Caco-2 (cell line): ENCODE results near the gene BCAS3. TPM values are rescaled to one million over a fixed set of nuclear protein-coding genes. Genes with fewer than 3 reads are reported as not detected.

ENCODE experiments used
- BruUV-seq: library from RNA; stranded (reverse); fragments of 400-500 nt; replicated peaks from 2 replicates; lab custom pipeline; 2021; lab: Mats Ljungman, UMichigan
- CTCF ChIA-PET: fragments of 300-600 bp; sonication (Branson Sonifier 250); formaldehyde crosslinking; loops from one replicate; lab custom pipeline; 2022; ENCODE audit warnings: antibody characterized with exemption; lab: Charles Lee
- POLR2A ChIA-PET: fragments of 300-600 bp; sonication (Branson Sonifier 250); formaldehyde crosslinking; loops from one replicate; lab custom pipeline; 2022; ENCODE audit warnings: antibody characterized with exemption; lab: Charles Lee
- DNase-seq, 2 experiments: peaks; one replicate each; pipeline versions ENCODE4 v3.0.0 to v3.0.0-alpha.2; 2020 to 2022
- H3K27me3 ChIP-seq: replicated peaks from 2 replicates; pipeline ENCODE4 v1.6.0; 2011; ENCODE audit warnings: low read length; ENCODE audit not compliant: control insufficient read depth, insufficient read depth
- H3K36me3 ChIP-seq: 2 replicates; pipeline ENCODE4 v1.5.1; 2011; ENCODE audit warnings: low read length; ENCODE audit not compliant: control insufficient read depth, insufficient read depth
- H3K4me1 ChIP-seq: fragments of 250-450 bp; sonication (Bioruptor Pico); 2 replicates; pipeline ENCODE4 v1.5.1; 2020; ENCODE audit warnings: mild to moderate bottlenecking
- H3K4me3 ChIP-seq: 2 replicates; pipeline ENCODE4 v1.5.1; 2011; ENCODE audit warnings: low read depth, mild to moderate bottlenecking, control low read depth, low read length
- H3K9me3 ChIP-seq: fragments of 250-450 bp; sonication (Bioruptor Pico); 2 replicates; pipeline ENCODE4 v1.5.1; 2020; ENCODE audit warnings: mild to moderate bottlenecking, moderate library complexity
- H3K27ac Mint-ChIP-seq: one replicate; pipeline ENCODE4 v1.8.0; 2022; ENCODE audit warnings: mixed read lengths; ENCODE audit not compliant: unreplicated experiment
- H3K27me3 Mint-ChIP-seq: one replicate; pipeline ENCODE4 v1.8.0; 2022; ENCODE audit warnings: mixed read lengths; ENCODE audit not compliant: insufficient read depth, unreplicated experiment
- H3K36me3 Mint-ChIP-seq: one replicate; pipeline ENCODE4 v1.8.0; 2022; ENCODE audit warnings: mild to moderate bottlenecking, mixed read lengths; ENCODE audit not compliant: insufficient read depth, unreplicated experiment
- H3K4me1 Mint-ChIP-seq: one replicate; pipeline ENCODE4 v1.8.0; 2022; ENCODE audit warnings: low read depth, mixed read lengths; ENCODE audit not compliant: unreplicated experiment
- H3K4me3 Mint-ChIP-seq: one replicate; pipeline ENCODE4 v1.8.0; 2022; ENCODE audit warnings: mild to moderate bottlenecking, moderate library complexity, mixed read lengths; ENCODE audit not compliant: unreplicated experiment
- H3K9me3 Mint-ChIP-seq: one replicate; pipeline ENCODE4 v1.8.0; 2022; ENCODE audit warnings: mixed read lengths; ENCODE audit not compliant: unreplicated experiment
- intact Hi-C: fragments of 100-400 bp; cut with micrococcal nuclease; formaldehyde crosslinking; loops from one replicate; pipeline ENCODE4 v1.10.0; 2022; ENCODE audit not compliant: unreplicated experiment
- total RNA-seq: library from RNA; stranded (reverse); gene quantifications from 2 replicates; pipeline ENCODE4 v1.2.3, GENCODE V29; 2022
- TF ChIP-seq, protein P1 (sequence below), 2 experiments: fragments of 200-600 bp in 1 of 2; IDR thresholded peaks; 1 replicate in 1 of 2; 2 replicates in 1 of 2; pipeline versions ENCODE4 v1.5.1 to v1.8.0; 2011 to 2022; ENCODE audit warnings: antibody characterized with exemption in 1 of 2, control low read depth in 1 of 2, inconsistent platforms in 1 of 2, low read depth in 1 of 2, low read length in 1 of 2, mild to moderate bottlenecking in 1 of 2, moderate library complexity in 1 of 2; ENCODE audit not compliant: insufficient read depth in 1 of 2, severe bottlenecking in 1 of 2, unreplicated experiment in 1 of 2

Gene BCAS3
- total RNA-seq, 1 experiment from 2014 or later, result 44.1 TPM

- peaks cover 7% of the 10 kb centered on the region for H3K4me1 Mint-ChIP-seq
- H3K27ac Mint-ChIP-seq, result no peak overlapping the region
- H3K36me3 Mint-ChIP-seq, result no peaks in the 10 kb centered on the region
- Histone ChIP-seq H3K4me1 (no peaks in the 10 kb centered on the region), H3K4me3 (no peak overlapping the region), H3K36me3 (no peaks in the 10 kb centered on the region), H3K9me3 (no peaks in the 10 kb centered on the region), H3K27me3 (no peaks in the 10 kb centered on the region)
- peaks cover 12% of the 10 kb centered on the region for H3K9me3 Mint-ChIP-seq
- POLR2A ChIA-PET, result no interaction called here
- no peaks in the 10 kb centered on the region for H3K27me3 Mint-ChIP-seq
- H3K4me3 Mint-ChIP-seq, result no peak overlapping the region
- intact Hi-C loops, result no loop called here
- BruUV-seq, result no TSS peak
- TF ChIP-seq, protein P1, sequence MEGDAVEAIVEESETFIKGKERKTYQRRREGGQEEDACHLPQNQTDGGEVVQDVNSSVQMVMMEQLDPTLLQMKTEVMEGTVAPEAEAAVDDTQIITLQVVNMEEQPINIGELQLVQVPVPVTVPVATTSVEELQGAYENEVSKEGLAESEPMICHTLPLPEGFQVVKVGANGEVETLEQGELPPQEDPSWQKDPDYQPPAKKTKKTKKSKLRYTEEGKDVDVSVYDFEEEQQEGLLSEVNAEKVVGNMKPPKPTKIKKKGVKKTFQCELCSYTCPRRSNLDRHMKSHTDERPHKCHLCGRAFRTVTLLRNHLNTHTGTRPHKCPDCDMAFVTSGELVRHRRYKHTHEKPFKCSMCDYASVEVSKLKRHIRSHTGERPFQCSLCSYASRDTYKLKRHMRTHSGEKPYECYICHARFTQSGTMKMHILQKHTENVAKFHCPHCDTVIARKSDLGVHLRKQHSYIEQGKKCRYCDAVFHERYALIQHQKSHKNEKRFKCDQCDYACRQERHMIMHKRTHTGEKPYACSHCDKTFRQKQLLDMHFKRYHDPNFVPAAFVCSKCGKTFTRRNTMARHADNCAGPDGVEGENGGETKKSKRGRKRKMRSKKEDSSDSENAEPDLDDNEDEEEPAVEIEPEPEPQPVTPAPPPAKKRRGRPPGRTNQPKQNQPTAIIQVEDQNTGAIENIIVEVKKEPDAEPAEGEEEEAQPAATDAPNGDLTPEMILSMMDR (IDR thresholded peaks at IDR 0.05; ENCODE audit: insufficient read depth in 1 of 2, low read depth in 1 of 2, low read length in 1 of 2, severe bottlenecking in 1 of 2, unreplicated experiment in 1 of 2), result no peak
- DNase-seq, result no peak
- CTCF ChIA-PET, result no interaction called here
Measured at GRCh38 chr17:61088556-61088955, 410.9 kb downstream of the BCAS3 start.

- H3K27ac Mint-ChIP-seq, result no peak overlapping the region
- ChIA-PET POLR2A (no interaction called here), CTCF (no interaction called here)
- H3K9me3 Mint-ChIP-seq, result peaks cover 12% of the 10 kb centered on the region
- no peaks in the 10 kb centered on the region for H3K27me3 Mint-ChIP-seq
- BruUV-seq, result no TSS peak
- intact Hi-C loops, result no loop called here
- H3K4me1 Mint-ChIP-seq, result peaks cover 7% of the 10 kb centered on the region
- H3K4me1 ChIP-seq, result no peaks in the 10 kb centered on the region
- H3K4me3 ChIP-seq, result no peak overlapping the region
- no peak for DNase-seq
- H3K4me3 Mint-ChIP-seq, result no peak overlapping the region
- no peaks in the 10 kb centered on the region for H3K27me3 ChIP-seq
- no peaks in the 10 kb centered on the region for H3K36me3 ChIP-seq
- TF ChIP-seq, protein P1 (IDR thresholded peaks at IDR 0.05; ENCODE audit: insufficient read depth in 1 of 2, low read depth in 1 of 2, low read length in 1 of 2, severe bottlenecking in 1 of 2, unreplicated experiment in 1 of 2), result no peak
- H3K9me3 ChIP-seq, result no peaks in the 10 kb centered on the region
- H3K36me3 Mint-ChIP-seq, result no peaks in the 10 kb centered on the region
Measured at GRCh38 chr17:61091096-61091495, 413.4 kb downstream of the BCAS3 start.

DNA sequence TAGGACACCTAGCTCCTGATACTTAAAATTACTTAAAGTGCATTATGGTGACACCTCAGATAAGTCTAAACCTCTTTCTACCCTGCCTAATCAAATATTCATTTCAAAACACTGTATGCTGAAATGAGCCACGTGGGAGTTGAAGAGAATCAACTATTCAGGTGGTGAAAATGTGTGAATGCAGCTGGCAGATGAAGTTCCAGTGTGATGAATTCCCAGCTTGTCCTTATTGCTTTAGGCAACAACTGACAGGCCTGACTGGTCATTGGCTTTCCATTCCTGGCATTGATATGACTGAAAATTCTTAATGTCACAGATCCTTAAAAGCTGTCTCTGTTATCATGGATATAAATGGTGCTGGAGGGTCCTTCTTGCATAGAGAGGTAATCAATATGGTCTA lies 420.1 kb downstream of the BCAS3 start:
- H3K27me3 Mint-ChIP-seq, result no peaks in the 10 kb centered on the region
- no peak for DNase-seq
- H3K4me3 Mint-ChIP-seq, result no peak overlapping the region
- no peaks in the 10 kb centered on the region for H3K36me3 ChIP-seq
- ChIA-PET POLR2A (no interaction called here), CTCF (no interaction called here)
- H3K4me3 ChIP-seq, result no peak overlapping the region
- H3K27me3 ChIP-seq, result no peaks in the 10 kb centered on the region
- no peaks in the 10 kb centered on the region for H3K4me1 Mint-ChIP-seq
- H3K27ac Mint-ChIP-seq, result no peak overlapping the region
- TF ChIP-seq, protein P1 (IDR thresholded peaks at IDR 0.05; ENCODE audit: insufficient read depth in 1 of 2, low read depth in 1 of 2, low read length in 1 of 2, severe bottlenecking in 1 of 2, unreplicated experiment in 1 of 2), result no peak
- intact Hi-C loops, result no loop called here
- no peaks in the 10 kb centered on the region for H3K4me1 ChIP-seq
- no TSS peak for BruUV-seq
- no peaks in the 10 kb centered on the region for H3K9me3 ChIP-seq
- no peaks in the 10 kb centered on the region for H3K9me3 Mint-ChIP-seq
- no peaks in the 10 kb centered on the region for H3K36me3 Mint-ChIP-seq
